Measurements from ENCODE around the gene CCNY.

The CCNY gene

DNA sequence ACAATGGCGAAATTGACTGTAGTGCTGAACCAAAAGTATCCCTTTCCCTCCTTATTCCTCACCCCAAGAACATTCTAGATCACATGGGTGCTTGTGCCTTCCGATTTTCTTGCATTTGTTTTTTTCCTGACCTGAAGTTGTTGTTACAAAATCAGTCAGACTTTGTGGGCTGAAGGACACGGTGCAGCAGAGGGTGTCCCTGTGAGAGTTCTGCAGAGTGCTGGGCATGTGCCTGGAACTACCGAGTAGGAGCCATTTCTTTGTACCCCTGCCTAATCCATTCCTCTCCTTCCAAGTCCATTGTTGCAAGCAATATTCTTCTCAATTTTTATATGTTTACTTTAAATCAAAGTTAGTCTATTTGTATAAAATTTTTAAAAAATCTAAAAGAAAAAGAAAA, 233.5 kb downstream of the CCNY start:
- no peaks in the 10 kb centered on the region for H3K36me3 ChIP-seq (replicated peaks; ENCODE audit: low read depth, low read length)
- H2AFZ ChIP-seq (ENCODE audit: low read depth, low read length), result no peak overlapping the region
- no peaks in the 10 kb centered on the region for H3K9me3 ChIP-seq (ENCODE audit: insufficient read depth, low read length)
- H4K20me1 ChIP-seq (ENCODE audit: insufficient read depth, low read length), result no peaks in the 10 kb centered on the region
- no peak overlapping the region for H3K4me3 ChIP-seq (ENCODE audit: low read length)
- no peaks in the 10 kb centered on the region for H3K4me1 ChIP-seq (ENCODE audit: low read length)
- H3K27me3 ChIP-seq (ENCODE audit: low read depth, low read length), result no peaks in the 10 kb centered on the region
- no peak for TF ChIP-seq EZH2phosphoT487 (IDR thresholded peaks at IDR 0.05; ENCODE audit: low read depth)
- TF ChIP-seq, protein P1, sequence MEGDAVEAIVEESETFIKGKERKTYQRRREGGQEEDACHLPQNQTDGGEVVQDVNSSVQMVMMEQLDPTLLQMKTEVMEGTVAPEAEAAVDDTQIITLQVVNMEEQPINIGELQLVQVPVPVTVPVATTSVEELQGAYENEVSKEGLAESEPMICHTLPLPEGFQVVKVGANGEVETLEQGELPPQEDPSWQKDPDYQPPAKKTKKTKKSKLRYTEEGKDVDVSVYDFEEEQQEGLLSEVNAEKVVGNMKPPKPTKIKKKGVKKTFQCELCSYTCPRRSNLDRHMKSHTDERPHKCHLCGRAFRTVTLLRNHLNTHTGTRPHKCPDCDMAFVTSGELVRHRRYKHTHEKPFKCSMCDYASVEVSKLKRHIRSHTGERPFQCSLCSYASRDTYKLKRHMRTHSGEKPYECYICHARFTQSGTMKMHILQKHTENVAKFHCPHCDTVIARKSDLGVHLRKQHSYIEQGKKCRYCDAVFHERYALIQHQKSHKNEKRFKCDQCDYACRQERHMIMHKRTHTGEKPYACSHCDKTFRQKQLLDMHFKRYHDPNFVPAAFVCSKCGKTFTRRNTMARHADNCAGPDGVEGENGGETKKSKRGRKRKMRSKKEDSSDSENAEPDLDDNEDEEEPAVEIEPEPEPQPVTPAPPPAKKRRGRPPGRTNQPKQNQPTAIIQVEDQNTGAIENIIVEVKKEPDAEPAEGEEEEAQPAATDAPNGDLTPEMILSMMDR (IDR thresholded peaks at IDR 0.05; ENCODE audit: low read depth, low read length), result no peak
- no peak overlapping the region for H3K27ac ChIP-seq (ENCODE audit: low read length)
- H3K4me2 ChIP-seq (ENCODE audit: low read length), result no peak overlapping the region
- no peak overlapping the region for H3K9ac ChIP-seq (ENCODE audit: low read length)
- no peaks in the 10 kb centered on the region for H3K79me2 ChIP-seq (ENCODE audit: low read length)

DNA sequence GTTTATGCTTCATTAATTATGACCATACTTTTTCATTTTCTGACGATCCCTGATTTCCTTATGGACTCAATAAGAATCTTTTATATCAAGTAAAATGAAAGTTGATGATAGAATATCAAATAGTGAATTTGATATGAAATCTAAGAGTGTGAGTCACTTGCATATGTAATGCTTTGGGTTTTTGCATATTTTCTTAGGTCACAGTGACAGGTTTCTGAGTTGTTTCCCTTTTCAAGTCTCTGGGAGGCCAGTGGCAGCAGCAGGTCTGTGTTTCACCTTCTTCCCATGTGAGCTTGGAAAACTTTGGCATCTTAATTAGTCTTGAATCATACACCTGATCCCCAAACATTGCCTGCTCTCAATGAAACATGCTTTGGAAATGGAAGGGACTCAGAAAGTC, 234.1 kb downstream of the CCNY start:
- Histone ChIP-seq H3K4me1 (ENCODE audit: low read length) (no peaks in the 10 kb centered on the region), H3K4me2 (ENCODE audit: low read length) (no peak overlapping the region), H3K9ac (ENCODE audit: low read length) (no peak overlapping the region), H3K27me3 (ENCODE audit: low read depth, low read length) (no peaks in the 10 kb centered on the region), H3K36me3 (replicated peaks; ENCODE audit: low read depth, low read length) (no peaks in the 10 kb centered on the region), H3K79me2 (ENCODE audit: low read length) (no peaks in the 10 kb centered on the region), H3K4me3 (ENCODE audit: low read length) (no peak overlapping the region), H4K20me1 (ENCODE audit: insufficient read depth, low read length) (no peaks in the 10 kb centered on the region), H2AFZ (ENCODE audit: low read depth, low read length) (no peak overlapping the region), H3K27ac (ENCODE audit: low read length) (no peak overlapping the region), H3K9me3 (ENCODE audit: insufficient read depth, low read length) (no peaks in the 10 kb centered on the region)
- TF ChIP-seq, protein P1 (IDR thresholded peaks at IDR 0.05; ENCODE audit: low read depth, low read length), result no peak
- no peak for TF ChIP-seq EZH2phosphoT487 (IDR thresholded peaks at IDR 0.05; ENCODE audit: low read depth)

DNA sequence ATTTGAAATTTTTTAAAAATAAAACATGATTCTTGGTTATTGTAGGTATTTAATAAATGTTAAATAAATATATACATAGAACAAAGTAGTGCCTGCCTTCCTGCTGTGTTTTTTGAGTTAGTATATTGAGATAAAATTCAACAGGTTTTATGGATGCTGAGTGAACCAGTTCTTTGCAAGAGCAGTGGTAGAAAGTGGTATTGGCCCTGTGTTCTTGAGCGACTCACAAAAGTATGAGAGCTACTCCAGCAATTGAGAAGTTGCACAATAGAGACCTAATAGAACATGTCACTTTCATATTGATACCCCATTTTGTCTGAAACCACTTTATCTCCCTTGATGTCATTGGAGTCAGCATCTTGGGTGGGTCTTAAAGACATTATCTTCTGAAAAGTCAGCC, 236.3 kb downstream of the CCNY start:
- Histone ChIP-seq H3K9me3 (ENCODE audit: insufficient read depth, low read length) (no peaks in the 10 kb centered on the region), H3K4me3 (ENCODE audit: low read length) (no peak overlapping the region), H3K4me2 (ENCODE audit: low read length) (no peak overlapping the region), H3K9ac (ENCODE audit: low read length) (no peak overlapping the region), H3K4me1 (ENCODE audit: low read length) (no peaks in the 10 kb centered on the region), H3K27me3 (ENCODE audit: low read depth, low read length) (no peaks in the 10 kb centered on the region), H2AFZ (ENCODE audit: low read depth, low read length) (no peak overlapping the region), H3K79me2 (ENCODE audit: low read length) (no peaks in the 10 kb centered on the region), H4K20me1 (ENCODE audit: insufficient read depth, low read length) (no peaks in the 10 kb centered on the region), H3K36me3 (replicated peaks; ENCODE audit: low read depth, low read length) (no peaks in the 10 kb centered on the region), H3K27ac (ENCODE audit: low read length) (no peak overlapping the region)
- TF ChIP-seq EZH2phosphoT487 (IDR thresholded peaks at IDR 0.05; ENCODE audit: low read depth), result no peak
- TF ChIP-seq, protein P1 (IDR thresholded peaks at IDR 0.05; ENCODE audit: low read depth, low read length), result no peak

DNA sequence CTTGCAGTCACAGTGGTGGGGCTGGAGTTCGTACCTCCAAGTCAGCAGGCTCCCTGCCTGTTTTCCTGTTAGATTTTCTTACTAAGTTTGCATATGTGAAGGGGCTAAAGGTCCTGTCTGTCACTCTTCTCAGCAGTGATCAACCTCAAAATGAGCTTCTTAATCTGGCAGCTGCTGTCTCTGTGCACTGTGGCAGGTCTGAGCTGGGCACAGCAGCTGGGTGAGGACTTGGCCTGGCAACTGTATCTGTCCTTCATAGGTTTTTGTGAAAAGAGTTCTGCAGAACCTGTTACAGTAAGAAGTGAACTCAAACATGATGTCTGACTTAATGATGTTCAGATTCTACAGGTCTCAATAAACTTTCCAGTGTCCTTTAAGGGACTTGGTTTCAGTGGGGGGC, 237.5 kb downstream of the CCNY start:
- Histone ChIP-seq H4K20me1 (ENCODE audit: insufficient read depth, low read length) (no peaks in the 10 kb centered on the region), H3K9me3 (ENCODE audit: insufficient read depth, low read length) (no peaks in the 10 kb centered on the region), H2AFZ (ENCODE audit: low read depth, low read length) (no peak overlapping the region), H3K79me2 (ENCODE audit: low read length) (no peaks in the 10 kb centered on the region), H3K27ac (ENCODE audit: low read length) (no peak overlapping the region), H3K4me2 (ENCODE audit: low read length) (no peak overlapping the region), H3K9ac (ENCODE audit: low read length) (no peak overlapping the region), H3K27me3 (ENCODE audit: low read depth, low read length) (no peaks in the 10 kb centered on the region), H3K36me3 (replicated peaks; ENCODE audit: low read depth, low read length) (no peaks in the 10 kb centered on the region), H3K4me3 (ENCODE audit: low read length) (no peak overlapping the region), H3K4me1 (ENCODE audit: low read length) (no peaks in the 10 kb centered on the region)
- no peak for TF ChIP-seq EZH2phosphoT487 (IDR thresholded peaks at IDR 0.05; ENCODE audit: low read depth)
- TF ChIP-seq, protein P1 (IDR thresholded peaks at IDR 0.05; ENCODE audit: low read depth, low read length), result no peak

Data from OCI-LY3 (cell line).